A673 (cell line): ENCODE data around the gene TTPAL. TPM values are rescaled to one million over a fixed set of nuclear protein-coding genes. Genes with fewer than 3 reads are reported as not detected.

ENCODE experiments used
- BruUV-seq: library from RNA; stranded (reverse); fragments of 400-500 nt; replicated peaks from 2 replicates; lab custom pipeline; 2021; lab: Mats Ljungman, UMichigan
- CTCF ChIA-PET: fragments of 300-600 bp; sonication (Branson Sonifier 250); formaldehyde crosslinking; loops from one replicate; lab custom pipeline; 2022; ENCODE audit warnings: antibody characterized with exemption; lab: Charles Lee
- POLR2A ChIA-PET: fragments of 300-600 bp; sonication (Branson Sonifier 250); formaldehyde crosslinking; loops from one replicate; lab custom pipeline; 2022; ENCODE audit warnings: antibody characterized with exemption; ENCODE audit not compliant: low non-redundant PET; lab: Charles Lee
- DNase-seq: peaks from one replicate; pipeline ENCODE4 v3.0.0-alpha.2; 2015; ENCODE audit warnings: low spot score
- H3K27ac ChIP-seq: fragments of 200-600 bp; sonication (generic); 2 replicates; pipeline ENCODE4 v1.5.1; 2016; ENCODE audit warnings: mixed run types, low read depth, mild to moderate bottlenecking, mixed read lengths, antibody characterized with exemption, low read length; ENCODE audit not compliant: poor library complexity, severe bottlenecking
- H3K27me3 ChIP-seq: fragments of 200-600 bp; sonication (generic); replicated peaks from 2 replicates; pipeline ENCODE4 v1.6.1; 2017; ENCODE audit warnings: mixed run types, low read depth, mild to moderate bottlenecking, mixed read lengths, antibody characterized with exemption, low read length; ENCODE audit not compliant: insufficient read depth, poor library complexity
- H3K36me3 ChIP-seq: fragments of 200-600 bp; sonication (generic); 2 replicates; pipeline ENCODE4 v1.6.1; 2016; ENCODE audit warnings: mixed run types, mild to moderate bottlenecking, mixed read lengths, antibody characterized with exemption, low read length; ENCODE audit not compliant: insufficient read depth, poor library complexity, severe bottlenecking
- H3K4me1 ChIP-seq: fragments of 200-600 bp; sonication (generic); 2 replicates; pipeline ENCODE4 v1.6.1; 2017; ENCODE audit warnings: mixed run types, mild to moderate bottlenecking, mixed read lengths, antibody characterized with exemption, low read length; ENCODE audit not compliant: insufficient read depth, poor library complexity, severe bottlenecking
- H3K4me3 ChIP-seq: fragments of 200-600 bp; sonication (generic); 2 replicates; pipeline ENCODE4 v1.5.1; 2016; ENCODE audit warnings: low read depth, mixed run types, mild to moderate bottlenecking, mixed read lengths, low read length; ENCODE audit not compliant: poor library complexity, severe bottlenecking
- H3K9me3 ChIP-seq: fragments of 200-600 bp; sonication (generic); 2 replicates; pipeline ENCODE4 v1.6.1; 2016; ENCODE audit warnings: mixed run types, low read depth, mild to moderate bottlenecking, mixed read lengths, antibody characterized with exemption, low read length; ENCODE audit not compliant: poor library complexity, severe bottlenecking
- CTCF ChIP-seq: fragments of 300-800, 200-600 bp; sonication (generic); conservative IDR thresholded peaks from 2 replicates; pipeline ENCODE4 v1.5.1; 2017; ENCODE audit warnings: low read depth, mild to moderate bottlenecking, antibody characterized with exemption, low read length, moderate library complexity, mixed read lengths
- EZH2 ChIP-seq: fragments of 200-600 bp; sonication (generic); IDR thresholded peaks from 2 replicates; pipeline ENCODE4 v1.6.1; 2017; ENCODE audit warnings: borderline replicate concordance, low read depth, mild to moderate bottlenecking, mixed read lengths, antibody characterized with exemption, low read length; ENCODE audit not compliant: poor library complexity, severe bottlenecking
- intact Hi-C: fragments of 100-400 bp; cut with micrococcal nuclease; formaldehyde crosslinking; loops from one replicate; pipeline ENCODE4 v1.10.0; 2022; ENCODE audit not compliant: unreplicated experiment
- total RNA-seq: library from RNA; stranded (reverse); gene quantifications from 2 replicates; pipeline ENCODE4 v1.2.3, GENCODE V29; 2021

TTPAL gene
- total RNA-seq, 1 experiment from 2014 or later: 14.6 TPM

- intact Hi-C loops: no loop called here
These were observed 38.2 kb upstream of the TTPAL start for GRCh38 chr20:44437497-44437896.

GRCh38 chr20:44438782-44439181, 36.9 kb upstream of the TTPAL start:
- intact Hi-C loops: no loop called here
- Histone ChIP-seq H3K27me3 (peaks cover 3% of the 10 kb centered on the region), H3K36me3 (no peaks in the 10 kb centered on the region), H3K4me1 (no peaks in the 10 kb centered on the region), H3K27ac (no peak overlapping the region), H3K4me3 (no peak overlapping the region), H3K9me3 (no peaks in the 10 kb centered on the region)
- no peak for DNase-seq
- CTCF ChIA-PET: no interaction called here
- no TSS peak for BruUV-seq
- TF ChIP-seq CTCF (no peak), EZH2 (no peak)
- POLR2A ChIA-PET: no interaction called here

More at GRCh38 chr20:44437497-44437896, 38.2 kb upstream of the TTPAL start:
- ChIA-PET POLR2A (no interaction called here), CTCF (no interaction called here)
- TF ChIP-seq CTCF (no peak), EZH2 (no peak)
- Histone ChIP-seq H3K36me3 (no peaks in the 10 kb centered on the region), H3K9me3 (no peaks in the 10 kb centered on the region), H3K27me3 (peaks cover 16% of the 10 kb centered on the region), H3K27ac (no peak overlapping the region), H3K4me1 (no peaks in the 10 kb centered on the region), H3K4me3 (no peak overlapping the region)
- no peak for DNase-seq
- BruUV-seq: no TSS peak

- ChIA-PET POLR2A (no interaction called here), CTCF (no interaction called here)
- TF ChIP-seq EZH2: no peak
- no peak for TF ChIP-seq CTCF
- no peaks in the 10 kb centered on the region for H3K9me3 ChIP-seq
- no peak overlapping the region for H3K4me3 ChIP-seq
- H3K4me1 ChIP-seq: no peaks in the 10 kb centered on the region
- H3K36me3 ChIP-seq: no peaks in the 10 kb centered on the region
- BruUV-seq: no TSS peak
- no peak for DNase-seq
- H3K27ac ChIP-seq: no peak overlapping the region
- intact Hi-C loops: no loop called here
- no peaks in the 10 kb centered on the region for H3K27me3 ChIP-seq
These were observed 36.4 kb upstream of the TTPAL start for GRCh38 chr20:44439318-44439717.
